ENCODE measurements around the gene AP4B1. TPM values are rescaled to one million over a fixed set of nuclear protein-coding genes. Genes with fewer than 3 reads are reported as not detected.

Gene AP4B1
- total RNA-seq, 4 donors from 2014 or later, result 7.1 to 21.9 (median 12.6) TPM

DNA sequence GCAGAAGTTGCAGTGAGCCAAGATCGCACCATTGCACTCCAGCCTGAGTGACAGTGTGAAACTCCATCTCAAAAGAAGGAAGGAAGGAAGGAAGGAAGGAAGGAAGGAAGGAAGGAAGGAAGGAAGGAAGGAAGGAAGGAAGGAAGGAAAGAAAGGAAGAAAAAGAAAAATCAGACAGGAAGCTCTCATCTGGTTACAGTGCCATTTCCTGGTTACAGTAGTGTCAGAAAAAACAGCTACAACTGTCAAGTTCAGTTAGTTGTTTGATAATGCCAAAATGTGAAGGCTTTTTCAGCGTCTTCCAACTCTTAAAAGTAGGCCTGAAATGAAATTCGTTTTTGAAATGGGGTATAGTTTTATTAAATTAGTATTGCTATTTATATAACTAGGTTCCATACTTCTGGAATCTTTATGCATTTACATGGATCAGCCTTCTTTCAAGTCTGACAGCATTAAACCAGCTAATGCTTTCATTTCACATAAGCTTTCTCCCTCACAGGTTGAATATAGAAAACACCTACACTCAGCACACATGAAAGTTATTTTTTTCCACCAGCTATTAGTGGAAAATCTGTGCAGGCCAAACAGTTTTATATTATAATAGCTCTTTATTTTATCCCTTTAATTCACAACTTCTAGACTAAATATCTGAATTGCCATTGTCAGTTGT is 54.3 kb downstream of the AP4B1 start:
- TF ChIP-seq EP300 (IDR thresholded peaks at IDR 0.05), result no peak
- TF ChIP-seq POLR2A (IDR thresholded peaks at IDR 0.05), result no peak
- TF ChIP-seq, protein P1, sequence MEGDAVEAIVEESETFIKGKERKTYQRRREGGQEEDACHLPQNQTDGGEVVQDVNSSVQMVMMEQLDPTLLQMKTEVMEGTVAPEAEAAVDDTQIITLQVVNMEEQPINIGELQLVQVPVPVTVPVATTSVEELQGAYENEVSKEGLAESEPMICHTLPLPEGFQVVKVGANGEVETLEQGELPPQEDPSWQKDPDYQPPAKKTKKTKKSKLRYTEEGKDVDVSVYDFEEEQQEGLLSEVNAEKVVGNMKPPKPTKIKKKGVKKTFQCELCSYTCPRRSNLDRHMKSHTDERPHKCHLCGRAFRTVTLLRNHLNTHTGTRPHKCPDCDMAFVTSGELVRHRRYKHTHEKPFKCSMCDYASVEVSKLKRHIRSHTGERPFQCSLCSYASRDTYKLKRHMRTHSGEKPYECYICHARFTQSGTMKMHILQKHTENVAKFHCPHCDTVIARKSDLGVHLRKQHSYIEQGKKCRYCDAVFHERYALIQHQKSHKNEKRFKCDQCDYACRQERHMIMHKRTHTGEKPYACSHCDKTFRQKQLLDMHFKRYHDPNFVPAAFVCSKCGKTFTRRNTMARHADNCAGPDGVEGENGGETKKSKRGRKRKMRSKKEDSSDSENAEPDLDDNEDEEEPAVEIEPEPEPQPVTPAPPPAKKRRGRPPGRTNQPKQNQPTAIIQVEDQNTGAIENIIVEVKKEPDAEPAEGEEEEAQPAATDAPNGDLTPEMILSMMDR (IDR thresholded peaks at IDR 0.05), result no peak
- TF ChIP-seq POLR2AphosphoS5 (IDR thresholded peaks at IDR 0.05), result no peak
- H3K27ac ChIP-seq, result no peak overlapping the region
- 71 to 72% methylated on average over 2 to 3 of the region's 3 CpGs for WGBS, 2 donors (ENCODE audit: low coverage in 1 of 2)
- no peak overlapping the region for H3K4me3 ChIP-seq
- no peaks in the 10 kb centered on the region for H3K4me1 ChIP-seq
- no peaks in the 10 kb centered on the region for H3K9me3 ChIP-seq
- H3K27me3 ChIP-seq, result no peaks in the 10 kb centered on the region
- no peak for ATAC-seq
- no peaks in the 10 kb centered on the region for H3K36me3 ChIP-seq

DNA sequence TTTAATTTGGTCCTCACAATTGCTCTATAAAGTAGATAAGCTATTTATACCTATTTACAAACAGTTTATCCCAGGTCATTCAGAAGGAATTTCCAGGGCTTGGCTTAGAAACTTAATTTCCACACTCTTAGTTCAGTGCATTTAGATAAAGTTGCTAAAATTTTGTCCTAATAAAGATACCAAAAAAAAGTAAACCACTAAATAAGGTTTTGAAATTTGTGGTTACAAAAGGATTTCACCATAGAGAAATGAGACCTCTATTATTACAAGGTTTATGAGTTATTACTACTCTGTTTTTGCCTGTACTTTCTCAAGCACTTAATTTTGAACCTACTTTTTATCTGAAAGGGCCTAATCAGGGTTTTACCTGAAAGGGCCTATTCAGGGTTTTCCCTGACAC is 55.5 kb downstream of the AP4B1 start:
- TF ChIP-seq POLR2A (IDR thresholded peaks at IDR 0.05) (no peak), EP300 (IDR thresholded peaks at IDR 0.05) (no peak), POLR2AphosphoS5 (IDR thresholded peaks at IDR 0.05) (no peak)
- TF ChIP-seq, protein P1 (IDR thresholded peaks at IDR 0.05), result no peak
- H3K9me3 ChIP-seq, result no peaks in the 10 kb centered on the region
- H3K4me1 ChIP-seq, result no peaks in the 10 kb centered on the region
- no peak overlapping the region for H3K4me3 ChIP-seq
- no peak for ATAC-seq
- H3K27ac ChIP-seq, result no peak overlapping the region
- no peaks in the 10 kb centered on the region for H3K36me3 ChIP-seq
- no peaks in the 10 kb centered on the region for H3K27me3 ChIP-seq

DNA sequence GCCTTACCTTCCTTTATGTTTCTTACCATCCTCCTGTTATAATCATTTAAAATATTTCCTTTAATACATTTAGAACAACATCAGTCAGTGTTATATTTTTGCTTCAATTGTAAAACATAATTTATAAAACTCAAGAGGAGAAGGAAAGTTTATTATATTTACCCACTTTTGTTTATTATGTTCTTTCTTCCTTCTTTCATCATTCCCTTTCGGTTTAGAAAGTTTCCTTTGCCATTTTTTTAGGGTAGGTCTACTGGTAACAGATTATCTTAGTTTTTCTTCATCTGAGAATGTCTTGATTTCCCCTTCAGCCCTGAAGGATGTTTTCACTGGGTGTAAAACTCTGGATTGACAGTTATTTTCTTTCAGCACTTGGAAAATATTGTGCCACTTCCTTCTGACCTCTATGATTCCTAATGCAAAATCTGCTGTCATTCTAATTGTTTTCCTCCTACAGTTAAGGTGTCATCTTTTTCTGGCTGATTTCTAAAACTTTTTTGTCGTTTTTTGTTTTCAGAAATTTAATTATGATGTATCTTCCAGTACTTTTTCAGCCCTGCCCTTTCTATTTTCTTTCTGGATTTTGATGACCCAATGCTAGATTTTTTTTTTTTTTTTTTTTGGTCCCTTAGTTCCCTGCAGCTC is 58.1 kb downstream of the AP4B1 start:
- H3K36me3 ChIP-seq, result no peaks in the 10 kb centered on the region
- H3K27me3 ChIP-seq, result no peaks in the 10 kb centered on the region
- H3K4me3 ChIP-seq, result no peak overlapping the region
- TF ChIP-seq POLR2AphosphoS5 (IDR thresholded peaks at IDR 0.05) (no peak), EP300 (IDR thresholded peaks at IDR 0.05) (no peak), POLR2A (IDR thresholded peaks at IDR 0.05) (no peak)
- 68 to 80% methylated on average over 2 of the region's 2 CpGs for WGBS, 2 donors (ENCODE audit: low coverage in 1 of 2)
- ATAC-seq, result no peak
- H3K9me3 ChIP-seq, result no peaks in the 10 kb centered on the region
- H3K27ac ChIP-seq, result no peak overlapping the region
- H3K4me1 ChIP-seq, result no peaks in the 10 kb centered on the region

Other genes with a start within 250 kb of the AP4B1 start
- gene PHTF1, start 145.3 kb downstream of the AP4B1 start, total RNA-seq, result 10 to 100 TPM in 3 of 4 donors, 1 to 10 TPM in 1; 10.0 to 14.8 (median 11.1) TPM
- 10 to 100 TPM; 20.2 to 25.4 (median 22.6) TPM for gene RSBN1, start 92.3 kb downstream of the AP4B1 start, total RNA-seq
- gene PTPN22, start 33.1 kb downstream of the AP4B1 start, total RNA-seq, result 1 to 10 TPM in 2 of 4 donors, under 1 TPM in 2; 0.27 to 1.4 (median 1.1) TPM
- gene BCL2L15, start 17.2 kb downstream of the AP4B1 start, total RNA-seq, result under 1 TPM in 3 of 4 donors, not detected in 1; 0.15 to 0.93 (median 0.27) TPM
- 1 to 10 TPM; 3.2 to 9.2 (median 5.1) TPM for gene DCLRE1B, start 527 bp upstream of the AP4B1 start, total RNA-seq
- 10 to 100 TPM; 64.8 to 92.3 (median 76.9) TPM for gene HIPK1, start 24.5 kb upstream of the AP4B1 start, total RNA-seq
- 100 to 1,000 TPM in 1 of 4 donors, 10 to 100 TPM in 3; 62.4 to 155 (median 65.5) TPM for gene OLFML3, start 74.7 kb upstream of the AP4B1 start, total RNA-seq
- gene SYT6, start 249.1 kb upstream of the AP4B1 start, total RNA-seq, result 1 to 10 TPM in 1 of 4 donors, not detected in 3; 2.0 TPM

All from gastroesophageal sphincter (tissue), 4 donors.